ENCODE measurements around the gene F12.
A peak's percentile ranks its signal among the peaks of the same experiment; 100 is the strongest.
"Not testable (repeated sequence)": the region's sequence is repeated elsewhere in the genome, so short reads cannot be mapped to it uniquely, and the experiment has no call there.

The F12 gene

DNA sequence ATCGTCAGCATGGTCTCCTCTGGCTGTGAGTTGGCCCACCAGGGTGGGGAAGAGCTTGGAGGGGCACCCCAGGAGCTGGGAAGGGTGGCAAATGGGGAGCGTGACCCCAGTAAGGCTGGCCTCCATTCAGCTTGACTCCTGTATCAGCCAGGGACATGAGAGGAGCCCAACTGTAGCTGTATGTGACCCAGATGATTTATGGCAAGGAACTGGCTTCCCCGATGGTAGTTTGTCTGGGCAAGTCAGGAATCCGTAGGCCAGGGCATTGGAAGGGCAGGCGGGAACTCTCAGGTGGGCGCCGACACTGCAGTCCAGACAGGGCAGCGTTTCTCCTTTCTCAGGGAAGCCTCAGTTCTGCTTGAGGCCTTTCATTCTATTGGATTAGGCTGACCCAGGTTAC lies 22.8 kb downstream of the F12 start:
- DNase-seq (ENCODE audit: low spot score), result no peak

DNA sequence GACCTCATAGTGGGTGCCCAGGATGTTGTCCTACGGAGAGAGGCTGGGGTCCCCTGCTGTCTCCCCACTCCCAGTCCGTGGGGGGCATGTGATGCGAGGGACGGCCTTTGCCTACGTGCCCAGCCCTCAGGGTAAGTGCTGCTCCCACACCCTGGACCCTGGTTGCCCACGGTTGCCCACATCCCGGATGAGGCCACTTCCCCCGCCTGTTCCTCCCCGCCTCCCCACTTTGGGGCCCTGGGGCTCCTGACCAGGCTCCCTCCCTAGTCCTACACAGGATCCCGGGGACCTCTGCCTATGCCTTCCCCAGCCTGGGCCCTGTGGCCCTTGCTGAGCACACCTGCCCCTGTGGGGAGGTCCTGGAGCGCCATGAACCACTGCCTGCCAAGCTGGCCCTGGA lies 23.6 kb downstream of the F12 start:
- no peak for DNase-seq (ENCODE audit: low spot score)

GRCh38 chr5:177384134-177384533 lies 25.2 kb downstream of the F12 start, which contains the start of gene SLC34A1:
TSS of gene SLC34A1 (plus strand) at chr5:177384434. CDS start at chr5:177385742, 1,308 bp downstream.
- no peak for DNase-seq (ENCODE audit: low spot score)

DNA sequence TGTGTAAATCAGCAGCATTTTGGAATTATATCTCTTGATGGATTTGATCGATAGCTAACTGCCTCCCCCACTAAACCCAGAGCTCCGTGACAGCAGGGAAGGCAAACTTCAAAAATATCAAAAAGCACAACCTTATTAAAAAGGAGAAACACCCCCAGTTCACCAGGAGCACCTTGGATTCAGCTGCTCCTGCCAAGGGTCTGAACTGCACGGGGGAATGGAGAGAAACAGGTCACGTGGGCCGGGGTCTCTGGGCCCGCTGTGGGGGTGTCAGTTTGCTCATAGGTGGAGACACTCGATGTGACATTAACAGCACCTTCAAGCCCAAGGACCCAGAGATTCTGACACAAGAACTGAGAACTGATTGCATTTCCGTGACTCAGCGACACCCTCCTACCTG lies 26.2 kb downstream of the F12 start:
- DNase-seq (ENCODE audit: low spot score), result no peak

DNA sequence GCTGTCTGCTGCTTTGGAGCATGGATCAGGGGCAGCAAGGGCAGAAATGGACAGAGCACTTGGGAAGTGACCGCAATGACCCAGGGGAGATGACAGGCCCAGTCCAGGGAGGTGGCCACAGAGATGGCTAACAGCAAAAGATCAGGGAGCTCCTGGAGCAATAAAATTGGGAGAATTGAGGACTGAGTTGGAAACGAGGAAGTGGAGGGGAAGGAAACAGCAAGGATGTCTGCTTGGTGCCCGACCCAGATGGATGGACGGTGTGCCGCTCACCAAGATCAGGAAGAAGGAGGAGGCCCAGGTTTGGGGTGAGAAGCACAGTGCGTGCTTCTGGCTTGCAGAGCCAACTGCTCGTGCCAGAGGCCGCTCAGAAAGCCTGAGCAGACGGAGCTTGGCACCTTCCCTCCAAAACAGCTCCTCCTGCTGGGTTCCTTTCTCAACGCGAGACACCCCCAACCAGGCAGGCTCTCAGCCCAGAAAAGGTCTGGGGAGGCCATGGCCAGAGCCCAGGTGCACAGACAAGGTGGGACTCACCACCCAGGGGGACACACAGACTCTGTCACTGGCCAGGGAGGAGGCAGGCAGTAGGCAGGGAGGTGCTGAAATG lies 26.8 kb downstream of the F12 start:
- no peak for DNase-seq (ENCODE audit: low spot score)

- no peak for DNase-seq (ENCODE audit: low spot score)
Observed at GRCh38 chr5:177380805-177381126, 28.6 kb downstream of the F12 start.

- peak; percentile 78 for DNase-seq (ENCODE audit: low spot score)
Observed at GRCh38 chr5:177378884-177379883, 30.2 kb downstream of the F12 start.

DNA sequence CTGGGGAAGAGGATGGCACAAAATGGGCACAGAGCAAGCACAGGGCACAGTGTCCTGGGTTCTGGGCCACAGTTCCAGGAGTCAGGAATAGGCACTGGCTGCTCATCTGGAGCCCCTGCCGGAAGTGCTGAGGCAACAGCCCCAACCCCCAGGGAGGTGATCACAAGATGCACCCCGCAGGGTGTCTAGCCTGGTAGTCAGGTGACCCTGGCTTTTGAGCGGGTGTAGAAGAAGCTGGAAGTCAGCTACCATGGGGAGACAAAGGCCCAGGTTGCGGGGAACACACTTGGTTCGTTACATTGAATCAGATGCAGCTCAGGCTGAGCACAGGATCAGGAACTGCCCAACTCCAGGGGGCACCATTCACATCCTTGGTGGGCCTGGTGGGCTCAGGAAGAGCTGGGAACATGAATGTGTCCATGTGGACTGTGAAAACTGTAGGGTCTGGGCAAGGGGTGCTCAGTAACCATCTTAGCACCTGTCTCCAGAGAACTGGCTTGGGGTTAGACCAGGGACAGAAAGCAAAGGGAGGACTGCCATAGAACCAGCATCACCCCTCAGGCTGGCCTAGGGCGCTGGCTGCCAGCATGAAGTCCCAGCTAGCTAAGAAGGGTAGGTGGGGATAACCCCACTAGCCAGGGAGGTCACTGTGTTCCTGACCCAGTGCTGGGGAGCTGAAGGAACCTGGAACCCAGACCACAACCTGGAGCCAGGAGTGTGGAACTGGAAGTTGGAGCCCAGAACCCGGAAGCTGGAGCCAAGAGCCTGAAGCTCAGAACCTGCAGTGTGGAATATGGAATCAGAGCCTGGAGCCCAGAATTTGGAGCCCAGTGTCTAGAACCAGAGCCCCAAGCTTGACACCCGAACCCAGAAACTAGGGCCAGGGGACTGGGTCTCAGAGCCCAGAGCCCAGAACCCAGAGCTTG lies 31.2 kb downstream of the F12 start:
- DNase-seq (ENCODE audit: low spot score), result no peak

- no peak for DNase-seq (ENCODE audit: low spot score)
Observed at GRCh38 chr5:177376107-177376506, 33.3 kb downstream of the F12 start.

DNA sequence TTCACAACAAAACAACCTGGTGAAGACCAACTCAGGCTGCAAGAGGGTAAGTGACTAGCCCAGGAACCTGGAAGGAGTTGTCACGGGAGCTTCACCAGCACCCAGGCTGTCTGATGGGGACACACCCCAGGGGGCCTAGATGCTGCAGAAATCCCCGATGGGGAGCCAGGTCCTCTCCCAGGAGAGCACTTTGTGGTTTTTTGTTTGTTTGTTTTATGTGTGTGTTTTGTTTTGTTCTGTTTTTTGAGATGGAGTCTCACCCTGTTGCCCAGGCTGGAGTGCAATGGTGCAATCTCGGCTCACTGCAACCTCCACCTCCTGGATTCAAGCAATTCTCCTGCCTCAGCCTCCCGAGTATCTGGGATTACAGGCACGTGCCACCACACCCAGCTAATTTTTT lies 33.8 kb downstream of the F12 start:
- not testable (repeated sequence) for DNase-seq (ENCODE audit: low spot score)

GRCh38 chr5:177374211-177374610 lies 35.2 kb downstream of the F12 start:
- DNase-seq (ENCODE audit: low spot score), result no peak

DNA sequence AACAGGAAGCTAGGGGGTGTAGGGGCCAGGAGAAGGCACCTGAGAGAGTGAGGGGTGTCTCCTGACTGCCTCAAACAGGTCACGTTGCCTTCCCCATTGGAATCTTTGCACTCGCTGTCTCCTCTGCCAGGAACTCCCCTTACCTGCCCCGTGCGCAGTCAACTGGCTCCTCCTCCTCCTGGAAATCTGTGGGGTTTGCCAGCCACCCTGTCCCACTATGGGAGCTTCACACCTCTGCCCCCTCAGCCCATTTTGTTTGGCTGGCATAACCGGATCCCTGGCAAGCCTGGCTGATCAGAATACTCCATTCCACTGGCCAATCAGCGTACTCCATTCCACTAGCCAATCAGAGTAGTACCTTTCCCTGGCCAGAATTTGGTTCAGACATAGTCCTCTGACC lies 35.6 kb downstream of the F12 start:
- DNase-seq (ENCODE audit: low spot score), result no peak

GRCh38 chr5:177372910-177373309 lies 36.5 kb downstream of the F12 start:
- DNase-seq (ENCODE audit: low spot score), result no peak

DNA sequence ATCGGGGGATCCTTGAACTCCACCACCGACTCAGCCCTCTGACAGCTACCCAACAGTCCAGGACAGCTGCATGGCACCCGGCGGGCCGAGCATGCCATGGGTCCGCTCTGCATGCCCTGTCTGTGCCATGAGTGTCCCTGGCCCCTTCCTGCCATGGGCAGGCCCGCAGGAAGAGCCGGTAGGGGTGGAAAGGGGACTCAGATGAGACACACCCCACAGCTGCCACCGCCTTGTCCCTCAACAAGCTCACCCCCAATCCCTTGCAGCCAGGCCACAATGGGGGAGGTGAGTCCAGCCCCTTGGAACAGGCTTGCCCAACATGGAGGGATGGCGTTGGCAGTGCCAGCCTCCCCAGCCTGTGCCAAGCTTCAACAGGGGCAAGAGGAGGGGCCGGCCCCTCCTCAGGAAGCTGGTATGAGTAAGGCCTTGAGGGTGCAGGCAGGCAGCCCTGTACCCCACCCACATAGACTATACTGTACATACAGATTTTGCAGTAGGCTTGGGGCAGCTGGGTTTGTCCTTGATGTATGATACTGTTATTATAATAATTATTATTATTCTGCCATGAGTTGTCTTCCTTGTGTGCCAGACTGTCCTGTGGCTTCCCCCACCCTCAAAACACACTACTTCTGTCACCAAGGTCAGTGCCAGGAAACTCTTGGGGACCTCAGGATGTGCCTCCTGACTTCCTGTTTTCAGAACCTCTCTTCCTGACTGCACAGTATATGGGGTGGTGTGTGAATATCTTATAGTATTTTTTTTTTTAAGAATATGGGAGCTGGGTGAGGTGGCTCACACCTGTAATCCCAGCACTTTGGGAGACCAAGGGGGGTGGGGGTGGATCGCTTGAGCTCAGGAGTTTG lies 37.1 kb downstream of the F12 start:
- no peak for DNase-seq (ENCODE audit: low spot score)

DNA sequence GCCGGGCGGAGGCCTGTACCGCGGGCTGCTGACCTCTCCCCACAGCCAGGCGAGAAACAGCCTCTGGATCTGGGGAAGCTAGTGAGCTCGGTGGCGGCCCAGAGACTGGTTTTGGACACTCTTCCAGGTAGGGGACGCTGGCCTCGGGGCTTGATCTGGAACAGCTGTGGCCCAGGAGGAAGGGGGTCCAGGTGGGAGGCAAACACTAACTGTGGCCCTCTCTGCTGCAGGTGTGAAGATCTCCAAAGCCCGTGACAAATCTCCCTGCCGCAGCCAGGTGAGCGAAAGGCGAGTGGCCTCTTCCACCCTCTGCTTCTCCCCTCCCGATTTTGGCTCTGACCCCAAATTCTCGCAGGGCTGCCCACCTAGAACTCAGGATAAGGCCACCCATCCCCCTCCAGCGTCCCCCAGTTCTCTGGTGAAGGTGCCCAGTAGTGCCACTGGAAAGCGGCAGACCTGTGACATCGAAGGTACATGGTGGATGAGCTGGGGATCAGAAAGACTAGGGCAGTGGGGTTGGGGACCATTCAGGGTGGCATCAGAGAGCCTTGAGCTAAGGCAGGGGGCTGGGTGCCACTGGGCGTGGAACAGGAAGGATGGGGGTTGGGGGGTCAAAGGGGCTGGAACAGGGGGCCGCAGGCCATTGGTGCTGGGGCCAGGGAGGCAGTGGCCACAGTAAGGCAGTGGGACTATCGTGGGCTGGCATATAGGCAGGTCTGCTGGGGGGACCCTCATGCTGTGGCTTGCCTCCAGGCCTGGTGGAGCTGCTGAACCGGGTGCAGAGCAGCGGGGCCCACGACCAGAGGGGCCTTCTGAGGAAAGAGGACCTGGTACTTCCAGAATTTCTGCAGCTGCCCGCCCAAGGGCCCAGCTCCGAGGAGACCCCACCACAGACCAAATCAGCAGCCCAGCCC lies 38.0 kb downstream of the F12 start:
- DNase-seq (ENCODE audit: low spot score), result no peak

DNA sequence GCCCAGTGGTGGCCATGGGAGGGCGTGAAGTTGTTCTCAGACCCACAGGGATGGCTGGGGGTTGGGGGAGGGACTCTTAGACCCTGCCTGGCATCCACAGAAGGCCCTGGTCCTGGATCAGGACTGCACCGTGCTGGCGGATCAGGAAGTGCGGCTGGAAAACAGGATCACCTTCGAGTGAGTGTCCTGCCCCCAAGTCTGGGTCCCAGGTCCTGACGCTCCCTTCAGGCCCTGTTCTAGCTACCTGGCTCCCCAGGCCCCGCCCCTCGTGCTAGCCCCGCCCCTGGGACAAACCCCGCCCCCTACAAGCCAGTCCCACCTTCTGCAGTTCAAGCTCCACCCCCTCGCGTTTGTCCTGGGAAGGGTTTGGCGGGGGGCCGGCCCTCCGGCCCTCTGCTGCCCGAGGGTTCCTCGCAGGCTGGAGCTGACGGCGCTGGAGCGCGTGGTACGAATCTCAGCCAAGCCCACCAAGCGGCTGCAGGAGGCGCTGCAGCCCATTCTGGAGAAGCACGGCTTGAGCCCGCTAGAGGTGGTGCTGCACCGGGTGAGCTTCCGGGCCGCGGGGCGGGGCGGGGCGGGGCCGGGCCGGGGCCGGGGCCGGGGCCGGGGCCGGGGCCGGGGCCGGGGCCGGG lies 38.8 kb downstream of the F12 start:
- peak; percentile 89 for DNase-seq (ENCODE audit: low spot score)

- DNase-seq (ENCODE audit: low spot score), result no peak
Observed at GRCh38 chr5:177369645-177370440, 39.5 kb downstream of the F12 start.

GRCh38 chr5:177368869-177369644 lies 40.3 kb downstream of the F12 start:
- peak; percentile 79 for DNase-seq (ENCODE audit: low spot score)

Measured in AG08396 (cell line).